Endothelial cell of umbilical vein (primary cell): ENCODE data around the gene ZNF687.

Experiments
- CTCF ChIP-seq, 2 donors: IDR thresholded peaks; 1 replicate in 1 of 2; 2 replicates in 1 of 2; pipeline ENCODE4 v1.5.1; 2011; ENCODE audit warnings: low read length in 2 of 2, mild to moderate bottlenecking in 2 of 2, moderate library complexity in 2 of 2, control low read depth in 1 of 2, inconsistent platforms in 1 of 2, low read depth in 1 of 2; ENCODE audit not compliant: insufficient read depth in 1 of 2; ENCODE audit errors: extremely low read depth in 1 of 2
- EZH2 ChIP-seq: IDR thresholded peaks from 2 replicates; pipeline ENCODE4 v1.6.1; 2012; ENCODE audit warnings: borderline replicate concordance, low read depth, mild to moderate bottlenecking, moderate library complexity, low read length, inconsistent platforms; ENCODE audit not compliant: severe bottlenecking
- FOS ChIP-seq: IDR thresholded peaks from 2 replicates; pipeline ENCODE4 v1.6.1; 2011; ENCODE audit warnings: mild to moderate bottlenecking, low read length, moderate library complexity, borderline replicate concordance; ENCODE audit not compliant: insufficient read depth
- GATA2 ChIP-seq: IDR thresholded peaks from 2 replicates; pipeline ENCODE4 v1.7.0; 2011; ENCODE audit warnings: low read depth, mild to moderate bottlenecking, moderate library complexity, mixed read lengths, low read length; ENCODE audit not compliant: insufficient read length, insufficient read depth
- MYC ChIP-seq: IDR thresholded peaks from one replicate; pipeline ENCODE4 v1.6.1; 2011; ENCODE audit warnings: mild to moderate bottlenecking, low read depth, low read length
- POLR2A ChIP-seq: IDR thresholded peaks from 2 replicates; pipeline ENCODE4 v1.6.1; 2012; ENCODE audit warnings: low read depth, mild to moderate bottlenecking, control low read depth, low read length
- POLR2AphosphoS5 ChIP-seq: IDR thresholded peaks from 2 replicates; pipeline ENCODE4 v1.6.1; 2012; ENCODE audit warnings: low read depth, mild to moderate bottlenecking, control low read depth, low read length, moderate library complexity; ENCODE audit not compliant: insufficient read depth

GRCh38 chr1:151318975-151319374 lies 36.9 kb downstream of the ZNF687 start:
- no peak for TF ChIP-seq CTCF (IDR thresholded peaks at IDR 0.05; ENCODE audit: extremely low read depth in 1 of 2, insufficient read depth in 1 of 2, low read depth in 1 of 2, low read length in 2 of 2)
- TF ChIP-seq GATA2: no peak
- TF ChIP-seq POLR2AphosphoS5: no peak
- no peak for TF ChIP-seq POLR2A
- no peak for TF ChIP-seq EZH2
- no peak for TF ChIP-seq FOS
- no peak for TF ChIP-seq MYC
